ENCODE data around the gene COPG2. TPM values are rescaled to one million over a fixed set of nuclear protein-coding genes. Genes with fewer than 3 reads are reported as not detected.

The COPG2 gene
- polyA plus RNA-seq, 2 of the 4 experiments (the other 2 are of a cell fraction), result 17.1 to 39.5 TPM

- TF ChIP-seq, protein P1, sequence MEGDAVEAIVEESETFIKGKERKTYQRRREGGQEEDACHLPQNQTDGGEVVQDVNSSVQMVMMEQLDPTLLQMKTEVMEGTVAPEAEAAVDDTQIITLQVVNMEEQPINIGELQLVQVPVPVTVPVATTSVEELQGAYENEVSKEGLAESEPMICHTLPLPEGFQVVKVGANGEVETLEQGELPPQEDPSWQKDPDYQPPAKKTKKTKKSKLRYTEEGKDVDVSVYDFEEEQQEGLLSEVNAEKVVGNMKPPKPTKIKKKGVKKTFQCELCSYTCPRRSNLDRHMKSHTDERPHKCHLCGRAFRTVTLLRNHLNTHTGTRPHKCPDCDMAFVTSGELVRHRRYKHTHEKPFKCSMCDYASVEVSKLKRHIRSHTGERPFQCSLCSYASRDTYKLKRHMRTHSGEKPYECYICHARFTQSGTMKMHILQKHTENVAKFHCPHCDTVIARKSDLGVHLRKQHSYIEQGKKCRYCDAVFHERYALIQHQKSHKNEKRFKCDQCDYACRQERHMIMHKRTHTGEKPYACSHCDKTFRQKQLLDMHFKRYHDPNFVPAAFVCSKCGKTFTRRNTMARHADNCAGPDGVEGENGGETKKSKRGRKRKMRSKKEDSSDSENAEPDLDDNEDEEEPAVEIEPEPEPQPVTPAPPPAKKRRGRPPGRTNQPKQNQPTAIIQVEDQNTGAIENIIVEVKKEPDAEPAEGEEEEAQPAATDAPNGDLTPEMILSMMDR (IDR thresholded peaks at IDR 0.05), result peak; percentile 85
- TF ChIP-seq ATOH8 (CRISPR knock-in tag; IDR thresholded peaks at IDR 0.05; ENCODE audit: low read depth) (0 out of 2 replicates have a peak, but pooled peaks have one; percentile 7), NPAS2 (CRISPR knock-in tag; IDR thresholded peaks at IDR 0.05; ENCODE audit: borderline replicate concordance) (no peak), JUN (IDR thresholded peaks at IDR 0.05) (peak; percentile 51 to 65; a peak in 3 of 5 replicates), RAD21 (conservative IDR thresholded peaks at IDR 0.05 in 1 of 2, IDR thresholded peaks at IDR 0.05 in 1 of 2) (peak; percentile 59 to 62; a peak in 4 of 5 replicates), POLR2A (IDR thresholded peaks at IDR 0.05; ENCODE audit: low read length) (peak; percentile 67), HES2 (IDR thresholded peaks at IDR 0.05) (no peak), TFCP2L1 (CRISPR knock-in tag; IDR thresholded peaks at IDR 0.05) (no peak), POLR2AphosphoS2 (conservative IDR thresholded peaks at IDR 0.05; ENCODE audit: low read length) (no peak), CHD2 (IDR thresholded peaks at IDR 0.05; ENCODE audit: low read length, partially characterized antibody) (no peak), EHMT2 (IDR thresholded peaks at IDR 0.05; ENCODE audit: low read depth) (no peak), FOSL2 (IDR thresholded peaks at IDR 0.05) (no peak), FOSL2 (CRISPR knock-in tag; IDR thresholded peaks at IDR 0.05) (no peak), ZFP36 (IDR thresholded peaks at IDR 0.05; ENCODE audit: borderline replicate concordance, partially characterized antibody) (no peak), CHD4 (IDR thresholded peaks at IDR 0.05; ENCODE audit: borderline replicate concordance) (no peak)
- TF ChIP-seq, protein P2, sequence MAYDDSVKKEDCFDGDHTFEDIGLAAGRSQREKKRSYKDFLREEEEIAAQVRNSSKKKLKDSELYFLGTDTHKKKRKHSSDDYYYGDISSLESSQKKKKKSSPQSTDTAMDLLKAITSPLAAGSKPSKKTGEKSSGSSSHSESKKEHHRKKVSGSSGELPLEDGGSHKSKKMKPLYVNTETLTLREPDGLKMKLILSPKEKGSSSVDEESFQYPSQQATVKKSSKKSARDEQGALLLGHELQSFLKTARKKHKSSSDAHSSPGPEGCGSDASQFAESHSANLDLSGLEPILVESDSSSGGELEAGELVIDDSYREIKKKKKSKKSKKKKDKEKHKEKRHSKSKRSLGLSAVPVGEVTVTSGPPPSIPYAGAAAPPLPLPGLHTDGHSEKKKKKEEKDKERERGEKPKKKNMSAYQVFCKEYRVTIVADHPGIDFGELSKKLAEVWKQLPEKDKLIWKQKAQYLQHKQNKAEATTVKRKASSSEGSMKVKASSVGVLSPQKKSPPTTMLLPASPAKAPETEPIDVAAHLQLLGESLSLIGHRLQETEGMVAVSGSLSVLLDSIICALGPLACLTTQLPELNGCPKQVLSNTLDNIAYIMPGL (CRISPR knock-in tag; IDR thresholded peaks at IDR 0.05; ENCODE audit: borderline replicate concordance), result no peak
Observed at GRCh38 chr7:130486114-130486953, 182.2 kb downstream of the COPG2 start (continued).

DNA sequence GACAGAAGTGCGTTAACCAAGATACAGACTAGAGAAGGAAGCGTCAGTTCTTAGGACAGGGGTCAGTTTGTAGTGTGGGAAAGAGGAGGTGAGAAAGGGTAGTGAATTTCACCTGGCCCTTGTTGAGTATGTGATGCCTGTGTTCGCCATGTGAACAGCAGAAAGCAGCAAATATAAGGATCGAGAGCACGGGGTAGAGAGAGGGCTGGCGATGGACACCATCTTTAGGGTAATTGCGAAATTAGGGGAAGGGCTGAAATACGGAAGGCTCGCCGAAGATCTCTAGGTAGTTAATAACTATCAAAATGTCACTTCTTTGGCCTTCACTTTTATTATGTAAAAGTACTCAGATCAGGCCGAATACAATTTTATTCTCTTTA, 182.8 kb downstream of the COPG2 start:
- CTCF ChIA-PET, result interaction anchor here (0.7 kb wide), 1 partner anchor 8 kb away, joined by 5 read pairs; no protein-coding TSS in a partner anchor
- peak; percentile 60 to 63 for ATAC-seq

GRCh38 chr7:130483031-130483430, 185.5 kb downstream of the COPG2 start:
- H3K4me2 ChIP-seq, result no peak overlapping the region
- DNase-seq (ENCODE audit: low read depth in 1 of 2, low spot score in 1 of 2), result no peak
- H3K9me3 ChIP-seq, result peaks cover 7% of the 10 kb centered on the region; the same call in 1 of the 3 replicates
- no peak for TF ChIP-seq HOXB13 (CRISPR knock-in tag; IDR thresholded peaks at IDR 0.05; ENCODE audit: low read depth)
- no peak for TF ChIP-seq KDM5A (IDR thresholded peaks at IDR 0.05)
- TF ChIP-seq ZFP36 (IDR thresholded peaks at IDR 0.05; ENCODE audit: borderline replicate concordance, partially characterized antibody), result no peak
- no peak for TF ChIP-seq TP53 (CRISPR knock-in tag; IDR thresholded peaks at IDR 0.05)
- TF ChIP-seq ZNF302 (CRISPR knock-in tag; IDR thresholded peaks at IDR 0.05), result no peak
- TF ChIP-seq GATA3 (IDR thresholded peaks at IDR 0.05; ENCODE audit: borderline replicate concordance), result no peak
- no peak overlapping the region for H3K4me3 ChIP-seq
- ChIA-PET CTCF (interaction anchor here (1.2 kb wide), 2 partner anchors 21 to 28 kb away, joined by 3 read pairs; no protein-coding TSS in a partner anchor), POLR2A (no interaction called here)
- no peak for ATAC-seq
- H3K4me1 ChIP-seq, result no peaks in the 10 kb centered on the region
- 54% methylated on average over 3 of the region's 3 CpGs for WGBS (ENCODE audit: missing lambda C conversion rate)
- no peak for FAIRE-seq
- H3K27ac ChIP-seq, result no peak overlapping the region

More for the DNA sequence above, 182.8 kb downstream of the COPG2 start:
- TF ChIP-seq EHMT2 (IDR thresholded peaks at IDR 0.05; ENCODE audit: low read depth) (peak; percentile 67; the same call in 1 of the 2 replicates), NPAS2 (CRISPR knock-in tag; IDR thresholded peaks at IDR 0.05; ENCODE audit: borderline replicate concordance) (no peak), KDM5A (IDR thresholded peaks at IDR 0.05) (0 out of 2 replicates have a peak, but pooled peaks have one; percentile 38), CEBPB (IDR thresholded peaks at IDR 0.05) (peak; percentile 94 to 95)
- Histone ChIP-seq H3K27ac (peak overlapping the region; percentile 76 to 90), H3K4me3 (peak overlapping the region; percentile 54), H3K4me1 (no peaks in the 10 kb centered on the region), H3K9me3 (no peaks in the 10 kb centered on the region), H3K4me2 (peak overlapping the region; percentile 88)
- DNase-seq (ENCODE audit: low read depth in 1 of 2, low spot score in 1 of 2) (no peak), FAIRE-seq (no peak)
- POLR2A ChIA-PET, result no interaction called here
- 12% methylated on average over 11 of the region's 11 CpGs for WGBS (ENCODE audit: missing lambda C conversion rate)

All from A549 (cell line).